ENCODE data around the gene RRAGA.
"Not testable (repeated sequence)": the region's sequence is repeated elsewhere in the genome, so short reads cannot be mapped to it uniquely, and the experiment has no call there.

Gene RRAGA

GRCh38 chr9:19048966-19049916 lies at the start of gene RRAGA:
TSS of gene RRAGA (plus strand) at chr9:19049427. CDS start at chr9:19049660, 233 bp downstream.
- DNase-seq (ENCODE audit: low read depth): peak; percentile 93

- no peak for DNase-seq (ENCODE audit: low read depth)
These were observed 49.1 kb upstream of the RRAGA start for GRCh38 chr9:19000133-19000532.

- DNase-seq (ENCODE audit: low read depth): no peak
These were observed 39.7 kb upstream of the RRAGA start for GRCh38 chr9:19009391-19009965.

- no peak for DNase-seq (ENCODE audit: low read depth)
These were observed 31.0 kb upstream of the RRAGA start for GRCh38 chr9:19018201-19018600.

GRCh38 chr9:19020886-19021455 lies 28.3 kb upstream of the RRAGA start:
- DNase-seq (ENCODE audit: low read depth): no peak

- DNase-seq (ENCODE audit: low read depth): not testable (repeated sequence)
These were observed 27.6 kb upstream of the RRAGA start for GRCh38 chr9:19021649-19022048.

- DNase-seq (ENCODE audit: low read depth): no peak
These were observed 27.0 kb upstream of the RRAGA start for GRCh38 chr9:19022206-19022605.

- DNase-seq (ENCODE audit: low read depth): no peak
These were observed 26.1 kb upstream of the RRAGA start for GRCh38 chr9:19023078-19023477.

GRCh38 chr9:19026375-19026774 lies 22.9 kb upstream of the RRAGA start:
- no peak for DNase-seq (ENCODE audit: low read depth)

GRCh38 chr9:19027825-19028224 lies 21.4 kb upstream of the RRAGA start:
- no peak for DNase-seq (ENCODE audit: low read depth)

- DNase-seq (ENCODE audit: low read depth): peak; percentile 7
These were observed 20.3 kb upstream of the RRAGA start for GRCh38 chr9:19028835-19029451.

- no peak for DNase-seq (ENCODE audit: low read depth)
These were observed 18.3 kb upstream of the RRAGA start for GRCh38 chr9:19030899-19031298.

- no peak for DNase-seq (ENCODE audit: low read depth)
These were observed 16.8 kb upstream of the RRAGA start for GRCh38 chr9:19032406-19032805.

GRCh38 chr9:19033015-19033414 lies 16.2 kb upstream of the RRAGA start, which contains the start of gene SAXO1:
TSS of gene SAXO1 (minus strand) at chr9:19033209. CDS start at chr9:19032908, 301 bp downstream.
- no peak for DNase-seq (ENCODE audit: low read depth)

GRCh38 chr9:19036611-19037010 lies 12.6 kb upstream of the RRAGA start:
- no peak for DNase-seq (ENCODE audit: low read depth)

GRCh38 chr9:19049917-19050636 lies 850 bp downstream of the RRAGA start:
- no peak for DNase-seq (ENCODE audit: low read depth)

- no peak for DNase-seq (ENCODE audit: low read depth)
These were observed 1.7 kb downstream of the RRAGA start for GRCh38 chr9:19050637-19051591.

- DNase-seq (ENCODE audit: low read depth): no peak
These were observed 7.8 kb downstream of the RRAGA start for GRCh38 chr9:19057033-19057432.

GRCh38 chr9:19074229-19074628 lies 25.0 kb downstream of the RRAGA start:
- DNase-seq (ENCODE audit: low read depth): no peak

- DNase-seq (ENCODE audit: low read depth): no peak
These were observed 25.6 kb downstream of the RRAGA start for GRCh38 chr9:19074836-19075235.

- DNase-seq (ENCODE audit: low read depth): no peak
These were observed 36.1 kb downstream of the RRAGA start for GRCh38 chr9:19085295-19085694.

All from activated T-cell treated with anti-CD3 and anti-CD28 coated beads for 48 hours (primary cell).